Measurements from ENCODE around the gene IL11. TPM values are rescaled to one million over a fixed set of nuclear protein-coding genes. Genes with fewer than 3 reads are reported as not detected.

IL11 gene
- total and polyA plus RNA-seq, 2 of the 8 experiments (the other 6 are each of a cell fraction or from before 2014, with no cell fraction given): 1.7 to 2.8 TPM

GRCh38 chr19:55376241-55376933, 6.1 kb upstream of the IL11 start, which contains the start of gene TMEM190:
TSS of gene TMEM190 (plus strand) at chr19:55376826. CDS start at chr19:55376854, 28 bp downstream.
- Histone ChIP-seq H2BK20ac (ENCODE audit: low read length) (0 out of 2 replicates have a peak within 1 kb of the TSS, but pooled peaks have one; percentile 43), H3K9me3 (ENCODE audit: insufficient read depth in 2 of 2, low read depth in 1 of 2, low read length in 1 of 2) (no peaks in the 10 kb centered on the region), H4K8ac (ENCODE audit: extremely low read depth, insufficient read depth, low read length) (peak within 1 kb of the TSS; percentile 80; the same call in 1 of the 2 replicates), H3K4ac (replicated peaks; ENCODE audit: insufficient read length, low read depth, low read length) (peak within 1 kb of the TSS; percentile 81), H4K5ac (ENCODE audit: insufficient read length, low read depth, low read length) (peak within 1 kb of the TSS; percentile 84), H3K79me2 (ENCODE audit: control insufficient read depth in 1 of 2, insufficient read depth in 2 of 2, low read length in 2 of 2) (no peaks in the 10 kb centered on the region), H2BK5ac (ENCODE audit: low read depth, low read length) (peak within 1 kb of the TSS; percentile 77), H2BK120ac (replicated peaks; ENCODE audit: low read depth, low read length) (peak within 1 kb of the TSS; percentile 88), H3K9ac (replicated peaks in 1 of 4; ENCODE audit: extremely low read depth in 1 of 4, low read depth in 3 of 4, low read length in 3 of 4) (peak within 1 kb of the TSS in 2 of 4 experiments; percentile 9 to 13; a peak in 3 of 7 replicates), H2BK15ac (ENCODE audit: low read length) (peak within 1 kb of the TSS; percentile 88; the same call in 1 of the 2 replicates), H3K14ac (ENCODE audit: insufficient read length) (no peak within 1 kb of the TSS), H3K4me2 (ENCODE audit: insufficient read depth in 1 of 2, low read depth in 2 of 2, low read length in 2 of 2) (peak within 1 kb of the TSS; percentile 72 to 91), H3K4me1 (replicated peaks in 1 of 4; ENCODE audit: control insufficient read depth in 3 of 4, insufficient read depth in 4 of 4, low read length in 3 of 4) (peaks cover 5 to 49% (median 36%) of the 10 kb centered on the region in 4 experiments), H3K18ac (ENCODE audit: extremely low read depth, low read length) (peak within 1 kb of the TSS; percentile 99), H3K4me3 (ENCODE audit: extremely low read depth in 1 of 4, insufficient read depth in 2 of 4, low read depth in 3 of 4, low read length in 4 of 4) (peak within 1 kb of the TSS; percentile 35 to 60 (median 44); a peak in 7 of 8 replicates), H4K91ac (replicated peaks; ENCODE audit: insufficient read length, low read length) (peak within 1 kb of the TSS; percentile 94), H3K56ac (replicated peaks; ENCODE audit: insufficient read length, low read depth, low read length) (peak within 1 kb of the TSS; percentile 91), H3K79me1 (ENCODE audit: low read depth, low read length) (no peaks in the 10 kb centered on the region), H3K27me3 (replicated peaks in 1 of 4; ENCODE audit: control insufficient read depth in 3 of 4, extremely low read depth in 1 of 4, insufficient read depth in 3 of 4, low read length in 3 of 4) (peaks cover 8 to 34% (median 25%) of the 10 kb centered on the region in 4 experiments), H2AFZ (ENCODE audit: low read length) (no peak within 1 kb of the TSS), H3K36me3 (ENCODE audit: control insufficient read depth in 2 of 4, insufficient read depth in 4 of 4, low read length in 3 of 4) (no peaks in the 10 kb centered on the region), H2AK5ac (ENCODE audit: low read depth, low read length) (peak within 1 kb of the TSS; percentile 40; the same call in 1 of the 2 replicates), H4K20me1 (replicated peaks in 1 of 2; ENCODE audit: control insufficient read depth in 1 of 2, insufficient read depth in 2 of 2, low read length in 2 of 2) (peaks cover 0 to 7% of the 10 kb centered on the region in 2 experiments), H3K27ac (ENCODE audit: low read depth, low read length) (no peak within 1 kb of the TSS), H2BK12ac (ENCODE audit: low read depth, low read length) (peak within 1 kb of the TSS; percentile 87; the same call in 1 of the 2 replicates), H3K23ac (ENCODE audit: insufficient read length) (no peak within 1 kb of the TSS), H3K23me2 (ENCODE audit: low read depth, low read length) (peaks cover 16% of the 10 kb centered on the region)
- POLR2A ChIA-PET (ENCODE audit: partially characterized antibody): interaction anchor here (0.6 to 5.6 kb wide), 17 partner anchors 8 to 76 kb away, joined by 3 to 57 read pairs (median 3); partner anchors contain the start of genes GARIN5B, KMT5C, TMEM238 and UBE2S
- WGBS, 2 experiments (ENCODE audit: extremely low coverage in 1 of 2, insufficient coverage in 1 of 2, insufficient read length in 1 of 2, insufficient replicate concordance in 2 of 2, low coverage in 1 of 2, low lambda C conversion rate in 2 of 2, missing lambda C conversion rate in 1 of 2): 18% methylated on average over 20 of the region's 21 CpGs; no CpG with 5 or more reads in 1 of the 2 experiments
- CTCF ChIA-PET (ENCODE audit: partially characterized antibody): interaction anchor here (0.6 to 1.0 kb wide), 4 partner anchors 26 to 277 kb away, joined by 3 read pairs; no protein-coding TSS in a partner anchor
- DNase-seq (ENCODE audit: low read depth in 1 of 2, low spot score in 2 of 2) (peak in 1 of 2 experiments; percentile 76), FAIRE-seq (no peak)
- peak; percentile 8 for TF ChIP-seq EZH2 (IDR thresholded peaks at IDR 0.05; ENCODE audit: low read depth, low read length, severe bottlenecking)
- peak; percentile 5 for TF ChIP-seq KDM4A (IDR thresholded peaks at IDR 0.05; ENCODE audit: low read depth, low read length, severe bottlenecking)
- TF ChIP-seq RFX5 (IDR thresholded peaks at IDR 0.05; ENCODE audit: borderline replicate concordance, low read depth, low read length): 0 out of 2 replicates have a peak, but pooled peaks have one; percentile 22
- TF ChIP-seq, protein P1, sequence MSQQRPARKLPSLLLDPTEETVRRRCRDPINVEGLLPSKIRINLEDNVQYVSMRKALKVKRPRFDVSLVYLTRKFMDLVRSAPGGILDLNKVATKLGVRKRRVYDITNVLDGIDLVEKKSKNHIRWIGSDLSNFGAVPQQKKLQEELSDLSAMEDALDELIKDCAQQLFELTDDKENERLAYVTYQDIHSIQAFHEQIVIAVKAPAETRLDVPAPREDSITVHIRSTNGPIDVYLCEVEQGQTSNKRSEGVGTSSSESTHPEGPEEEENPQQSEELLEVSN (IDR thresholded peaks at IDR 0.05): peak; percentile 36; the same call in 1 of the 2 replicates
- TF ChIP-seq RAD21 (IDR thresholded peaks at IDR 0.05 in 1 of 2, conservative IDR thresholded peaks at IDR 0.05 in 1 of 2; ENCODE audit: low read depth in 2 of 2, low read length in 2 of 2): no peak
